Neuronal stem cell (in vitro differentiated cells): ENCODE measurements around the gene PIGN.

ENCODE experiments used
- DNase-seq: peaks from one replicate; pipeline ENCODE4 v3.0.0-alpha.2; 2013; ENCODE audit warnings: low spot score
- H2AFZ ChIP-seq: one replicate; pipeline ENCODE4 v1.6.1; 2013; ENCODE audit warnings: mild to moderate bottlenecking, low read length, inconsistent platforms
- H2AK5ac ChIP-seq: 2 replicates; pipeline ENCODE4 v1.6.1; 2013; ENCODE audit warnings: low read depth, mild to moderate bottlenecking, inconsistent platforms, low read length, moderate library complexity, mixed read lengths
- H2BK120ac ChIP-seq: 2 replicates; pipeline ENCODE4 v1.6.1; 2013; ENCODE audit warnings: low read depth, mild to moderate bottlenecking, inconsistent platforms, low read length, moderate library complexity, mixed read lengths
- H2BK12ac ChIP-seq: one replicate; pipeline ENCODE4 v1.6.1; 2013; ENCODE audit warnings: low read length, inconsistent platforms
- H2BK15ac ChIP-seq: 2 replicates; pipeline ENCODE4 v1.6.1; 2013; ENCODE audit warnings: mild to moderate bottlenecking, low read length, inconsistent platforms, mixed read lengths
- H2BK5ac ChIP-seq: one replicate; pipeline ENCODE4 v1.6.1; 2013; ENCODE audit warnings: inconsistent platforms, mild to moderate bottlenecking, low read length, moderate library complexity
- H3K14ac ChIP-seq: one replicate; pipeline ENCODE4 v1.6.1; 2013; ENCODE audit warnings: low read length, inconsistent platforms
- H3K18ac ChIP-seq: 2 replicates; pipeline ENCODE4 v1.6.1; 2013; ENCODE audit warnings: low read length, inconsistent platforms
- H3K23ac ChIP-seq: 2 replicates; pipeline ENCODE4 v1.6.1; 2013; ENCODE audit warnings: low read depth, mild to moderate bottlenecking, mixed read lengths, low read length, inconsistent platforms; ENCODE audit not compliant: poor library complexity
- H3K27ac ChIP-seq: replicated peaks from 3 replicates; pipeline ENCODE4 v1.5.1; 2013; ENCODE audit warnings: low read length, inconsistent platforms
- H3K27me3 ChIP-seq, 3 experiments: 2 replicates each; pipeline ENCODE4 v1.6.1; 2013; ENCODE audit warnings: low read length in 3 of 3, mild to moderate bottlenecking in 2 of 3, inconsistent platforms in 1 of 3, low read depth in 1 of 3, mixed read lengths in 1 of 3, moderate library complexity in 1 of 3; ENCODE audit not compliant: control insufficient read depth in 3 of 3, insufficient read depth in 3 of 3
- H3K36me3 ChIP-seq, 2 donors: replicated peaks in 1 of 2; 2 replicates each; pipeline ENCODE4 v1.6.1; 2013; ENCODE audit warnings: low read length in 2 of 2; ENCODE audit not compliant: control insufficient read depth in 2 of 2, insufficient read depth in 2 of 2
- H3K4ac ChIP-seq: 2 replicates; pipeline ENCODE4 v1.6.1; 2013; ENCODE audit warnings: inconsistent platforms, mild to moderate bottlenecking, low read length, moderate library complexity
- H3K4me1 ChIP-seq, 2 donors: 1 replicate in 1 of 2; 2 replicates in 1 of 2; pipeline ENCODE4 v1.6.1; 2013; ENCODE audit warnings: low read length in 2 of 2, low read depth in 1 of 2; ENCODE audit not compliant: control insufficient read depth in 2 of 2, insufficient read depth in 1 of 2
- H3K4me2 ChIP-seq: one replicate; pipeline ENCODE4 v1.6.1; 2013; ENCODE audit warnings: mild to moderate bottlenecking, low read length, inconsistent platforms; ENCODE audit not compliant: insufficient read depth, poor library complexity, severe bottlenecking
- H3K4me3 ChIP-seq, 2 donors: 2 replicates each; pipeline ENCODE4 v1.5.1; 2013; ENCODE audit warnings: low read length in 2 of 2, mild to moderate bottlenecking in 2 of 2, inconsistent platforms in 1 of 2, moderate library complexity in 1 of 2
- H3K79me1 ChIP-seq: one replicate; pipeline ENCODE4 v1.6.1; 2013; ENCODE audit warnings: low read depth, mild to moderate bottlenecking, inconsistent platforms, low read length, moderate library complexity
- H3K9ac ChIP-seq: one replicate; pipeline ENCODE4 v1.6.1; 2013; ENCODE audit warnings: mild to moderate bottlenecking, low read depth, low read length, inconsistent platforms; ENCODE audit not compliant: poor library complexity
- H3K9me3 ChIP-seq, 2 donors: replicated peaks in 1 of 2; 2 replicates each; pipeline versions ENCODE3 to v1.6.1; 2013; ENCODE audit warnings: low read length in 2 of 2, mild to moderate bottlenecking in 2 of 2, inconsistent platforms in 1 of 2, low read depth in 1 of 2, mixed read lengths in 1 of 2, moderate library complexity in 1 of 2; ENCODE audit not compliant: control insufficient read depth in 2 of 2, insufficient read depth in 1 of 2
- H4K8ac ChIP-seq: one replicate; pipeline ENCODE4 v1.6.1; 2013; ENCODE audit warnings: low read depth, mild to moderate bottlenecking, inconsistent platforms, low read length, moderate library complexity
- H4K91ac ChIP-seq: one replicate; pipeline ENCODE4 v1.6.1; 2013; ENCODE audit warnings: low read length, low read depth, mild to moderate bottlenecking, inconsistent platforms; ENCODE audit not compliant: poor library complexity
- WGBS, 2 donors: extraction: QIAGEN DNeasy Blood & Tissue Kit; methylation state at CpG; one replicate each; pipeline ENCODE4 v1.1.7; 2013; ENCODE audit warnings: missing lambda C conversion rate in 2 of 2, mixed read lengths in 1 of 2; ENCODE audit not compliant: insufficient read length in 2 of 2, insufficient replicate concordance in 1 of 2; ENCODE audit errors: extremely low coverage in 2 of 2; 5-methylcytosine and 5-hydroxymethylcytosine counted together

Gene PIGN

DNA sequence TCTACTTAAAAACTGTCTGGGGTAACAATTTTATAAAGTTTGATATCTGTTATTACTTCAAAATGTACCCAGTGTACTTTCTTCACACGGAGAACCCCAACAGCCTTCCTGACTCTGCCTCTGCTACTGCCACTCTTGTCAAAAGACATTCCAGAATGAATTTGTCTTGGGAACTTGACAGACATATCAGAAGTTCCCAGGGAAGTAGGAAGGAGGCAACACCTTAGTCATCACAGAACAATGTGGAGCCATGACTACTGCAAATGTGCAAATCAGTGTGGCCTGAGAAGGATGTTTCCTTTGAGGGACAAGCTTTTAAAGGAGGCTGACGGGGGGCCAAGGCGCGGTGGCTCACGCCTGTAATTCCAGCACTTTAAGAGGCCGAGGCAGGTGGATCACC, 160.3 kb downstream of the PIGN start:
- no CpG with 5 or more reads among the region's 6 CpGs for WGBS, 2 donors
- Histone ChIP-seq H2AFZ (no peak overlapping the region), H3K9ac (no peak overlapping the region), H3K9me3 (no peaks in the 10 kb centered on the region), H4K8ac (no peak overlapping the region), H2BK15ac (no peak overlapping the region), H3K14ac (no peak overlapping the region), H2BK12ac (no peak overlapping the region), H3K23ac (no peak overlapping the region), H3K36me3 (no peaks in the 10 kb centered on the region), H3K4me3 (no peak overlapping the region), H3K4me2 (no peak overlapping the region), H4K91ac (no peak overlapping the region), H3K18ac (no peak overlapping the region), H2BK120ac (no peak overlapping the region), H3K4ac (no peak overlapping the region), H3K27ac (no peak overlapping the region), H3K79me1 (no peaks in the 10 kb centered on the region), H2AK5ac (no peak overlapping the region), H2BK5ac (no peak overlapping the region), H3K27me3 (no peaks in the 10 kb centered on the region), H3K4me1 (peaks cover 0 to 3% of the 10 kb centered on the region in 2 donors)
- no peak for DNase-seq

DNA sequence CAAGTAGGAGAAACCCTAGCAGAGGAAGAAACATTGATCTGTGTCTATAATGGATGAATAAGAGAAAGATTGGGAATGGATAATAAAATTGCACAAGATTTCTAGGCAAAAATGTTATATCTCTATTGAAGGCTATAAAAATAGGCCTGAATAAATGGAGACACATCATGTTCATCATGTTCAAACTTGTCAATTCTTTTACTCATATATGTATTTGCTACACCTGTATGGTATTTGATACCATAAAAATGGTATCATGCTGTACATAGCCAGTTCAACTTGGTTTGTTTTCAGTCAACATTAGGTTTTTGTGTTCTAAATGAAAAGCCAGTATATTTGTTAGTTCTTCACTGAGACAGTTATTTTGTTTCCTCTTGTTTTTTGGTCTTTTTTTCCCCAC, 161.9 kb downstream of the PIGN start:
- no peak overlapping the region for H4K8ac ChIP-seq
- H2BK120ac ChIP-seq, result no peak overlapping the region
- H3K4ac ChIP-seq, result no peak overlapping the region
- no peak overlapping the region for H3K14ac ChIP-seq
- H3K18ac ChIP-seq, result no peak overlapping the region
- no peak overlapping the region for H3K4me2 ChIP-seq
- no peak overlapping the region for H3K9ac ChIP-seq
- H3K4me3 ChIP-seq, result no peak overlapping the region
- no peak for DNase-seq
- H3K23ac ChIP-seq, result no peak overlapping the region
- H3K27ac ChIP-seq, result no peak overlapping the region
- H2BK12ac ChIP-seq, result no peak overlapping the region
- no peaks in the 10 kb centered on the region for H3K9me3 ChIP-seq
- H2BK5ac ChIP-seq, result no peak overlapping the region
- H2AFZ ChIP-seq, result no peak overlapping the region
- no peaks in the 10 kb centered on the region for H3K36me3 ChIP-seq
- no peak overlapping the region for H2AK5ac ChIP-seq
- no peak overlapping the region for H4K91ac ChIP-seq
- H3K79me1 ChIP-seq, result no peaks in the 10 kb centered on the region
- peaks cover 0 to 3% of the 10 kb centered on the region in 2 donors for H3K4me1 ChIP-seq
- no peak overlapping the region for H2BK15ac ChIP-seq
- no peaks in the 10 kb centered on the region for H3K27me3 ChIP-seq

DNA sequence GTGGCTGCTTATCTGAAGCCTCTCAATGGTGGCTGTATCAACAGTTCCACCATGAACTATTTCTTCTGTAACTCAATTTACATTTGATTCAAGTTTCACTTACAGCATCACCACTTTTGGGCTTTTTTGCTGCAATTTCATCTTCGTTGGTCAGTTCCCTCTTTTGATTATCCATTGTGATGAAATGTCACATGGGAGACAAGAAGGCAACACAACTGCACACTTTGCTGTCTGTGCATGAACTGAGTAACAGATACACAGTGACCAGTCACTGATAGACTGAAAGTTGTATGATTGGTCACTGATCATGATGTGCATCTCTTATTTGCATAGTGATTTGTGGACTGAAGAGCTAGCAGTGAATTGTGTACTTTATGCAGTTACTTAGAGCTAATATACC, 163.3 kb downstream of the PIGN start:
- no CpG with 5 or more reads among the region's 1 CpG for WGBS, 2 donors
- Histone ChIP-seq H3K4ac (no peak overlapping the region), H3K4me2 (no peak overlapping the region)

DNA sequence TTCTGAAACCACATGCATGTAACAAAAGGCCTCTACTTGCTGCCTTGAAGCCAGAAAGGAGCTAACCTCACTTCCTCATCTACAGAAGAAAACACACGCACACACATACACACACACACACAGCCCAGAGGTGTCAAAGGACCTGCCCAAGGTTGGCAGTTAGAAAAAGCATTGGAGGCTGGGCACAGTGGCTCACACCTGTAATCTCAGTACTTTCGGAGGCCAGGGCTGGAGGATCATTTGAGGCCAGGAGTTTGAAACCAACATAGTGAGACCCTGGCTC, 168.2 kb downstream of the PIGN start:
- H2BK15ac ChIP-seq, result no peak overlapping the region
- no peaks in the 10 kb centered on the region for H3K27me3 ChIP-seq
- no peak overlapping the region for H2AFZ ChIP-seq
- no peak overlapping the region for H3K23ac ChIP-seq
- no peak overlapping the region for H3K9ac ChIP-seq
- WGBS, 2 donors, result no CpG with 5 or more reads among the region's 2 CpGs
- no peak overlapping the region for H3K4ac ChIP-seq
- no peak for DNase-seq
- H4K91ac ChIP-seq, result no peak overlapping the region
- no peak overlapping the region for H2BK120ac ChIP-seq
- no peak overlapping the region for H3K14ac ChIP-seq
- peaks cover 0 to 3% of the 10 kb centered on the region in 2 donors for H3K9me3 ChIP-seq
- no peaks in the 10 kb centered on the region for H3K36me3 ChIP-seq
- H2BK12ac ChIP-seq, result no peak overlapping the region
- H3K4me1 ChIP-seq, result no peaks in the 10 kb centered on the region
- H2AK5ac ChIP-seq, result no peak overlapping the region
- H3K4me3 ChIP-seq, result peak overlapping the region in 1 of 2 donors; percentile 60
- H3K18ac ChIP-seq, result no peak overlapping the region
- no peak overlapping the region for H4K8ac ChIP-seq
- H3K79me1 ChIP-seq, result no peaks in the 10 kb centered on the region
- no peak overlapping the region for H2BK5ac ChIP-seq
- H3K27ac ChIP-seq, result no peak overlapping the region
- no peak overlapping the region for H3K4me2 ChIP-seq

More for the DNA sequence above, 163.3 kb downstream of the PIGN start:
- Histone ChIP-seq H2AFZ (no peak overlapping the region), H3K36me3 (no peaks in the 10 kb centered on the region), H3K27ac (no peak overlapping the region), H3K27me3 (no peaks in the 10 kb centered on the region), H2BK120ac (no peak overlapping the region), H3K4me3 (no peak overlapping the region), H3K23ac (no peak overlapping the region), H4K91ac (no peak overlapping the region), H2BK5ac (no peak overlapping the region), H3K79me1 (no peaks in the 10 kb centered on the region), H2BK15ac (no peak overlapping the region), H3K9me3 (no peaks in the 10 kb centered on the region), H2AK5ac (no peak overlapping the region), H3K14ac (no peak overlapping the region), H3K4me1 (no peaks in the 10 kb centered on the region), H3K18ac (no peak overlapping the region), H2BK12ac (no peak overlapping the region), H4K8ac (no peak overlapping the region), H3K9ac (no peak overlapping the region)
- no peak for DNase-seq
